HG02763 (cell line): ENCODE data around the gene ENG.
A peak's percentile ranks its signal among the peaks of the same experiment; 100 is the strongest.
"Not testable (repeated sequence)": the region's sequence is repeated elsewhere in the genome, so short reads cannot be mapped to it uniquely, and the experiment has no call there.

Source experiments
- ATAC-seq: cut with Tn5 transposase; IDR thresholded peaks from one replicate; pipeline ENCODE4 v1.9.1; 2021; ENCODE audit warnings: mild to moderate bottlenecking, moderate library complexity; ENCODE audit not compliant: unreplicated experiment

The ENG gene

DNA sequence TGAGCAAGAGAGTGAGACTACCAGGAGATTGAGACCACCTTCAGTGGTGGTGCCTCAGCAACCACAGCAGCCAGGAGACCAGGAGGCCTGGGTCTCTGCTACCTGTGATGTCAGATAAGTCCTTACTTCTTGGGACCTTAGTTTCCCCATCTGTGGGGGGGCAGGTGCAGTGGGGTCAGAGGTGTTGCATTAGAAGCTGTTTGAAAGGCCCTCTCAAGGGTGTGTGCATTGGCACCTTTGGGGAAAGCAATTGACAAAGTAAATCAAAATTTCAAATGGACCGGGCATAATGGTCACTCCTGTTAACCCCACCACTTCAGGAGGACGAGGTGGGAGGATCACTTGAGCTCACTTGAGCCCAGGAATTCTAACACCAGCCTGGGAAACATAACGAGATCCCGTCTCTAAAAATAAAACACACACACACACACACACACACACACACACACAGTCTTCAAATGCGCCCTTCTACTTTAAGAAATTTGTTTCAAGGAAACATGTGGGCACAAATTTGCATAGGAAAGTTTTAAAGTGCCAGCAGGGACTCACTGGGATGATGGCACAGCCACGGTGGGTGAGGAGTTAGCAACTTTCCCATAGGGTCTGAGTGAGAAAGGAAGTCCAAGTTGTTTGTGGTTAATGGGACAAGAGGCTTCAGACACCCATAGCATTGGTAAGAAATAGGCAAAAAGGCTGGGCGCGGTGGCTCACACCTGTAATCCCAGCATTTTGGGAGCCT, 24.4 kb upstream of the ENG start:
- no peak for ATAC-seq

DNA sequence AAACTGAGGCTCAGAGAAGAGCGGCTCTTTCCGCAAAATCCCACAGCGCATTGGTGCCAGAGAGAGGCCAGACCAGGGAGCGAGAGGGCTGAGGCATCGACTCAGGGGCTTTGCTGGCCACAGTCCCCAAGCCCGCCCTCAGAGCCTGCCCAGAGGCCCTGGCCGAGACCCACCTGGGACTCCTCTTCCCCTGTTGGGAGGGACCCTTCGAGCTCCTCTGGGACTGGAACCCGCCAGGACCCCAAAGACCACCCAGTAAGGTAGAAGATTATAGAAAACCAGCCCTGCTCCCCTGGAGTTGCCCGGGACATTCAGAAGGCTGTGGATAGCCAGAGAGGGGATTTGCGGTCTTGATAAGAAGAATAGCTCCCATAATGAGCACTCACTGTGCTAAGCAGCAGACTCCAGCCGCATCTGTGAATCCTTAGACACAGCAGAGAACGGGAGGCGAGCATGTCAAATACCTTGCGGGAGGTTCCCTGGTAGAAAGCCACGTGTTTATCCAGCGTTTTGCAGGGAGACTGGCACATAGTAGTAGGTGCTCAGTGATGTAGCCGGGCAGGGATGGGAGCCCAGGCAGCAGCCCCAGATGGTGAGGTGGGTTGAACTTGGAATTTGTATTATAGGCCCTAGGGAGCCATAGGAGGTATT, 23.7 kb upstream of the ENG start:
- no peak for ATAC-seq

DNA sequence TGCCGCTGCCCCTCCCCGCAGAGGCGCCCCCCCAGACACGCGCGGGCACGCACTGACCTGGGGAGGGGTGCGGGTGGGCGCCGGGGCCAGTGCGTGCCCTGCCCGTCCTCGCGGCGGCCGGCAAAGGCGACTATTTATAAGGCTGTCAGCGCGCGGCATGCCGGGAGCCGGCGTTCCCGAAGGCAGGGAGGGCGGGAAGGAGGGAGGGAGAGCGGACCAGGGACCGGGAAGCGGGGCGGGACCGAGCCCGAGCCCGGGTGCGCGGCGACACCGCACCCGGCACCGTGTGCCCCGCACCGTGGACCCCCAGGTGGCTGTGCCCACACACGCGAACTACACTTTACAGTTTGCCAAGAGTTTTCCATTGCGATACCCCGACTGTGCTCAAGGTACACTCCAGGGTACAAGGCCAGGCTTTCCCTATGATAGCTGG, 23.1 kb upstream of the ENG start, which contains the start of gene AK1:
TSS of gene AK1 (minus strand) at position 110 of the 433 bp plus-strand sequence. CDS start 3,058 bp downstream, outside the sequence.
- no peak for ATAC-seq

DNA sequence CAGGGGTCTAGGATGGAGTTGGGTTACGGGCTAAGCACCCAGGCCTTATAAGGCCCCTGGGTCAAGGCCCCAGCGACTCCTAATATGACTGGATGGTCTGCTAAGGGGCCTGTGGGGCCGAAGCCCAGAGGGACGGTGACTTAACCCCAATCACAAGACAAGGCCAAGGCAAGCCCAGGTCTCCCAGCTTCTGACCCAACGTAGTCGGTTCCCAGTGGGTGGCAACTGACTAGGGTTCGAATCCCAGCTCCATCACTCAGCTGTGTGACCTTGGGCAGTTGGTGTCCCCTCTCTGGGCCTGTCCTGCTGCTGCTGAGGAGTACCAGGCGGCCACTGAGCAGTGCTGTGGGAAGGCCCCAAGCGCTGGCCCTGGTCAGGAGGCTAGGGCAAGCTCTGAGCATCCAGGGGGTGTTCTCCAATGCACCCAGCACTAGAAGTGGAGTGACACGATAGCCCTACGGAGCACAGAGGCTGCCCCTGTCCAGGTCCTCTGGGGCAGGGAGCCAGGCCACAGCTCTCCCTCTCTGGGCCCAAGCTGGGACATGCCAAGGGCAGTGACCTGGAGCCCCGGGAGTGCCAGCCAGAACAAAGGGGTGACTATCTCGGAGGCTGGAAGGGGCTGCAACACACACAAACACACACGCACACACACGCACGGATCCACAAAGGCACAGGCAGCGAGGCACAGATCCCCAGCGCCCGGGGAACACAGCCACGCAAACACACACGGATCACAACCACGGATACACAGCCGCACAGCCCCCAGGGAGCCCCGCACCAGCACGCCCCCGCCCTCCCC, 22.5 kb upstream of the ENG start:
- ATAC-seq: no peak

DNA sequence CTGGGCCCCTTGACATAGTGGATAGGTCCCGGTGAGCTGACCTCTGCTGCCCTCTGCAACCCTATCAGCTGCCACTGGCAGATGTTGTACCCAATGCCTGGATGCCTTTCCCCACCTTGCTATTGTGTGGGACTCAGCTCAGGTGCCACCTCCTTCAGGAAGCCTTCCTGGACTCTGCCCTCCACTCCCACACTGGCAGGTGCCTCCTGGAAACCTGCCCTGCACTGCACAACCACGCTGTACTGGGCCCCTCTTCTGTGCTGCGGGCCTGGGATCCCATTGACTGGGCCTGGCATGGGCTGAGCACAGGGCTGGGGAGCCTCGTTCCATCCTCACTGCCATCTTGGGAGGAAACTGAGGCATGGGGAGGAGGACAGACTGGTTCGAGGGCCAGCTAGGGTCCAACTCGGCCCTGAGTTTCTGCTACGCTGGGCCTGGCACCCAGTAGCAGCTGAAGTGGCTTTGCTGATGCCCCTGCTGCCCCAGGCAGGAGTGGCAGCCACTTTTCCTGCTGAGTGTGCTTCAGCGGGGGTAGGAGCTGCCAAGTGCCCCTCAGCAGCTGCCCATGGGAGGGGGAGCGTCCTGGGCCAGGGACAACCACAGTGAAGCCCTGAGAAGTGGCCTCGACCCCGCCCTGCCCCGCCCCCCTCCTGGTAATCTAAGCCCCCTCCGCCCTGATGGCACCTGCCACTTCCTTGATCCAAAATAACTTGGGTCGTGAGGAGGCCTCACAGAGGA, 21.7 kb upstream of the ENG start:
- ATAC-seq: no peak

DNA sequence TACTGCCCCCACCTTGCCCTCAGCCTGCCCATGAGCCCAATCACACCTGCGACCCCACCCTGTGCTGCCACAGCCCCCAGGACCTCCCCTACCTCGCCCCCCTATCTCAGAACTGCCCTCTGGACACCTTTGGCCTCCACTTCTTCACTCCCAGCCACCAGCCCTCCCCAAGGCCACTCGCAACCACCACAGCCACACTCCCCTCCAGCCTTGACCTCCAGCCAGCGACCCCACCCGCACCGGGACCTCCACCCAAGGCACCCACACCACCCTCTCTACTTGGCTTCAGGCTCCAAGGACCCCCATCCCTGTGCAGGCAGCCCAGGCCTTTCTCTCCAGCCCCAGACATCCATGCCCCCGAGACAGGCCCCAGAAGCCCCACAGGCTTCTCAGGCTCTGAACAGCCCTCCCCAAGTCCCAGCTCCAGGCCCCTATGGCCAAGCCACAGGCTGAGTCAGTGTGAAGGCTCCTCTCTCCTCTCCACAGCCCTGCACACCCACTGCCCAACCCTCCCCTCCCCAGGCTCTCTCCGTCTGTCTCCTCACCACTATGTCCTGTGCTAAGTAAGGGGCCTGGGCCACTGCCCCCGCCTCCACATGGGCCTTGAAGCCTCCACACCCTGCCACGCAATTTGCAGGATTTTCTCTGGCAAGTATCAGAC, 21.0 kb upstream of the ENG start:
- no peak for ATAC-seq

DNA sequence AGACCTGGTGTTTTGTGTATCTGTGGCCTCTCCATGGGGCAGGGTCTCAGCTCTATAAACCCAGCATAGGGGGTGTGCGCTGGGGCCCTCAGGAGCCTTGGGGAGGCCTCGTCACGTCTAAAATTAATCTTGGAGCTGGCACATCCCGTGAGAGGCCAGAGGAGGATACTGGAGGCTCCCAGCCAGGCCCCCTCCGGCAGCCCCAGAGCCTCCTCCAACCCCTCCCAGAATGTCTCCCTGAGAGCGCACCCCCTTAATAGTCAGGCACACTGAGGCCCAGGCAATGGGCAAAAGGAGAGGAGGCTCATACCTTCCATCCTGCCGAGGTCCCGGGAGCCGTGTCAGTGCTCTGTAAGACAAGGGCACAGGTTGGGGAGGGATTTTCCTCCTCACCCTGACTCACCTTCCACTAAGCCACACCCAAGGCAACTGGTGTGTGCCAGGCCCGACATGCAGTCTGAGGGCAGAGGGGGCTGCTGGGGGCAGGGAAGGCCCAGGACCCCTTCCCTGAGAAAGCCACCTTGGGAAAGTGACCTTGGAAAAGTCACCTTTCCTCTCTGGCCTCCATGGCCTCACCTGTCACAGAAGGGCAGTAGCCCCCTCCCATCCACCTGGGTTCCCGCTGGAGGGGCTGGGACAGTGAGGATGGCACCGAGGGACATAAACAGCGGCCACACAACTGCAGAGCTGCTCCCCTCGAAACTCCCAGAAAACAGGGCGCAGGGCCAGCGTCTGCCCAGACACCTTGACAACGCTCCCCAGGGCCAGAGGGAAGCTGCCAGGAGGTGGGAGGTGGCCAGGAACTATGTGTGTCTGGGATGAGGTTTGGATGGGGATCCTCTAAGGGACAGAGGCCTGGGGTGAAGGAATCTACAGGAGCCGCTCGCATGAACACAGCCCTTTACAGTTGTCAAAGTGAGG, 20.1 kb upstream of the ENG start:
- ATAC-seq: no peak

DNA sequence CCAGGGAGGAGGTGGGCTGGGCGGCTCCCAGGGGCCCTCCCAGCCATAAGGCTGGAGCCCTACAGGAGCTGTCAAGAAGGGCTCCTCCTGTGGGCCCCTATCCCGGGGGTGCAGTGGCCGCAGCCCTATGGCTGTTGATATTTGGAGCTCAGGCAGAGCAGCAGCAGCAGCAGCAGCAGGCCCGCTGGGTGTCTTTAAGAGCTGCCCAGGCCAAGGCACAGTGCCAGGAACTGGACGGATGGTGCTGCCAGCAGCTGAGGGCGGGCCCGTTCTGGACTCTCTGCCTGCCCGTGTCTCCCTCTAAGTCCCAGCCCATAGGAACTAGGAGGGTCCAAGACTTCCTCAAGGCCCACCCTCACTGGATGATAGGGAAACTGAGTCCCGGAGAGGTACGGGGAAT, 19.4 kb upstream of the ENG start:
- ATAC-seq: no peak

DNA sequence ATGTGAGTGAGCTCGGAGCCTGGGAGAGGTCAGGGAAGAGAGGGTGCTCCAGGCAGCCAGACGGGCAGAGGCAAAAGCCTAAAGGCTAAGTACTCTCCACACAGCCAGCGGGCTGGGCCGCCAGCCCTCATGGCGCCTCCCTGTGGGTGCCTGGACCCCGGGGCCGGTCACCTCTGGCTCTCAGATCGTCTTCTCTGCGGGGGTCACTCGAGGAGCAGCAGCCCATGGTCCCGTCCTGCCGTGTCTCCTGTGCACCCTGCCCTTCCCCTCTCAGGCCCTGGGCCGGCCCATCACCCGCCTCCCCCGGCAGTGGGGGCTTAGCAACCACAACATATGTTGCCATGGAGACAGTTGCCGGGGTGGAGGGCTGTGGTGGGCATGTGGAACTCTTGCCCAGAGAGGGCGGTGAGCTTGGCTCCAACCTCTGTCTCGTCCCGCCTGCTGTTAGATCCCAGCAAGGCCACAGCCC, 18.8 kb upstream of the ENG start:
- no peak for ATAC-seq

DNA sequence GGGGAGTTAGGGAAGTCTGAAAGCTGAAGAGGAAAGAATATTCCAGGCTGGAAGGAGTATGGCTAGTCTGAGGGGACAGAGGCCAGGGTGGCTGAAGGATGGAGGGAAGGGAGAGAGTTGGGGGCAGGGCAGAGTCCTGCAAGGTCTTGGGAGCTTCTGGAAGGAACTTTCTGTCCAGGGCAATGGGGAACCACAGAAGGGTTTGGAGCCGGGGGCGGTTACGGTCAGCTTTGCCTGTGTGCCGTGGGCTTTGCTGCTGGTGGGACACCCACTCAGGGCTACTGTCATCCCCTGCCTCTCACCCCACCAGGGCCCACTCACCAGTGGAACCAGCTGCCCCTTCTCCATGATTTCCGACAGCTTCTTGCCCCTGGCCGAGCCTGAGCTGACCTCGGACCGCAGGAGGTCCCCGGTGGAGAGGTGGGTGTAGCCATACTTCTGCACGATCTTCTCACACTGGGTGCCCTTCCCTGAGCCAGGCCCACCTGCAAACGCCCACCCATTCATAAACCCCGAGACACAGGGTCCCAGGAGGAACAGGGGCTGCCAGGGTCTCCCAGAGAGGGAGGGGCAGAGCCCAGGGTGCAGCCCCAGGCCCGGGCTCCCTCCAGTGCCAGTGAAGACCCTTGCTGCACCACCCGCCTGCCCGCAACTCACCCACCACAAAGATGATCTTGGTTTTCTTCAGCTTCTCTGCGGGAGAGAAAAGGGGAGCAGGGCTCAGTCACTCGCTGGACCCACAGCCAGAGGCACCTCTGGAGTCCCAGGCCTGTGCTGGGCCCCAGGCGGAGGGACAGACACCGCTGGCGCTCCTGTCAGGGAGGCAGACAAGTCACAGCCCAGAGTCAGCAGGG, 18.1 kb upstream of the ENG start:
- no peak for ATAC-seq

DNA sequence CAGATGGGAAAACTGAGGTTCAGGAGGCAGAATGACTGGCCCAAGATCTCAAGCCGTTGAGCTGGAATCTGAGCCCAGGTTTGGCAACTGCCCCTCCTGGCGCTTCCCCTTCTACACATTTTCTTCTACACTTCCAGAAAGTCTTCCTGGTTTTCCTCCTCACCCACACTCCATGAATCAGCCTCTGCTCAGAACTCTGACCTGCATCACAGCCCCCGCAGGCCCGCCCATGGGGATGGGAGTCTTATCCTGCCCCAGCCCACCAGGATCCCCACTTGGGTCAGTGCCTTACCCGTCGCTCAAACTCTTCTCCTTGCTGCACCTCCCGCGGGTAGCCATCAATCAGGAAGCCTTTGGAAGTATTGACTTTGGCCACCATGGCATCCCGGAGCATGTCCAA, 17.1 kb upstream of the ENG start:
- ATAC-seq: no peak

DNA sequence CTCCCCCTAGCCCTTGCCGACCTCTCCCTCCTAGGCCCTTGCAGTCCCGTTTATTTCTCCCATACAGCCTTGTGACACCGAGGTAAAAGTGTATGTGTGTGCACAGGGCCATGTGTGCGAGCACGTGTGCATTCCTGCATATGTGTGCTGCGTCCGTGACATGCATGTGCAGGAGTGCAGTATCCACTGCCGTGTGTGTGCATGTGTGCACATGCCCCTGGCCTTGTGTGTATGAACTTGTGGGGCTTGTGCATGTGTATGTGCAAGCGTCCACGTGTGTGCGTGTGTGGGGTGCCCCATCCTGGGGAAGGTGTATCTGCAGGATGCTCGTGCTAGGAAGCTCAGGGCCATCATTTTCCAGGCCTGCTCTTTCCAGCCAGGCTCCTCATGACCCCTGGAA, 16.4 kb upstream of the ENG start:
- no peak for ATAC-seq

DNA sequence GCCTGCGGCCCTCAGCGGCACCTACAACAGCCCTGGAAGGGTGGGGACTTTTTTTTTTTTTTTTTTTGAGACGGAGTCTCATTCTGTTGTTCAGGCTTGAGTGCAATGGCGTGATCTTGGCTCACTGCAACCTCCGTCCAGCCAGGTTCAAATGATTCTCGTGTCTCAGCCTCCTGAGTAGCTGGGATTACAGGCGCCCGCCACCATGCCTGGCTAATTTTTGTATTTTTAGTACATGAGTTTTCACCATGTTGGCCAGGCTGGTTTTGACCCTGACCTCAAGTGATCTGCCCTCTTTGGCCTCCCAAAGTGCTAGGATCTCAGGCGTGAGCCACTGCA, 15.7 kb upstream of the ENG start:
- not testable (repeated sequence) for ATAC-seq

DNA sequence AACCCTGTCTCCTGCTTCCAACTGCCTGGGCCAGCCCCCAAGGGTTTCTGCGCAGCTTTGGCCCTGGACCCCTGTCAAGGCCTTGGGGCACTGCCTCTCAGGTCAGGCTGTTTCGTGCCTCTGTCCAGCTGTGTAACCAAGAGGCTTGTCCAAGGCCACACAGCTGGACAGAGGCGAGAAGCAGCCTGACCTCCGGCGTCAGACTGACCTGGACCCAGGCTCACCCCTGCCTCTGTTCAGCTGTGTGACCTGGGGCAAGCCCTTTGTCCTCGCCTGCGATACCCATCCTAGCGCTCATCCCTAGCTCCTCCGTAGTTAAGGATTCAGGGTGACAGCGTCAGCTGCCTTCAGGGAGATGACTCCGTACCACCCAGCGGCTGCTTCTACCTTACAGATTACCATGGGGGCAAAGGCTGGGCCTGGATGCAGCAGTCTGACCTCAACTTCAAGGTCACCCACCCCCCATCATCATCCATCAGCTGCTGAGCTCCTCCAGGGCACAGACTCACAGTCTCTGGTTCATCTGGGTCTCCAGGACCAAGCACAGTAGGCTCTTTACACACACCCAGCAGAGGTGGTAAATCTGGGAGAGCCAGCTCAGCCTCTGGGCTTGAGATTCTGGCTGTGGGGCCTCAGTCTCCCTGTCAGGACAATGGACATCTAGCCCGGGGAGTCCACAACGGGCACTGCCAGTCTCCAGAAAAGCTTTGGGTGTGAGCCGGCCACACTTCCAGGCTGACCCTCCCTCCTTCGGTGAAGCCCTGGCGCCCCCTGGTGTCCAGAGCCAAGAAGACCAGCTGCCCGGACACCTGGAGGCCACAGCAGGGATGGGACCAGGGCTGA, 15.1 kb upstream of the ENG start:
- peak; percentile 44 for ATAC-seq

DNA sequence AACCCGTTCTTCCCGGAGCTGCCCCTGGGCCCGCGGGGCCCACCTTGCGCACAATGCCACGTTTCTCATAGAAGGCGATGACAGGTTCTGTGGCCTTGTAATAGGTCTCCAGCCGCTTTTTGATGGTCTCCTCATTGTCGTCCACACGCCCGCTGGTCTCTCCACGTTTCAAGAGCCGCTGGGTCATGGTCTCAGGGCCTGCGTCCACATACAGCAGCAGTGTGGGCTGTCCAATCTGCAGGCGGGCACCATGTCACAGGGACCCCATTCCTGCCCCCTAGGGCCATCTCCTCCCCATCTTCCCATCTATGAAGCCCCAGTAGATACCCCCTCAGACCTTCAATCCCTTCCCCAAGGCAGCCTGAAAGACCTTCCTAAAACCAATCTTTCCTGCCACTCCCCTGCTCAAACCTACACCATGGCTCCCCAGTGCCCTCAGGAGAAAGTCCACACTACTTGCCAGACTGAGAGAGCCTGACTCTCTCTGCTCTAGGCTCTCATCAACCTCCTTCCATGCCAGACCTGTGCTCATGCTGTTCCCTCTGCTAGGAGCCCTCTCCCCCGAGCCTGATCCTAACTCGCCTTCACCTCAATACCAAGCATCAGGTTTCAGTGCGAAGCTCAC, 13.9 kb upstream of the ENG start:
- ATAC-seq: no peak

DNA sequence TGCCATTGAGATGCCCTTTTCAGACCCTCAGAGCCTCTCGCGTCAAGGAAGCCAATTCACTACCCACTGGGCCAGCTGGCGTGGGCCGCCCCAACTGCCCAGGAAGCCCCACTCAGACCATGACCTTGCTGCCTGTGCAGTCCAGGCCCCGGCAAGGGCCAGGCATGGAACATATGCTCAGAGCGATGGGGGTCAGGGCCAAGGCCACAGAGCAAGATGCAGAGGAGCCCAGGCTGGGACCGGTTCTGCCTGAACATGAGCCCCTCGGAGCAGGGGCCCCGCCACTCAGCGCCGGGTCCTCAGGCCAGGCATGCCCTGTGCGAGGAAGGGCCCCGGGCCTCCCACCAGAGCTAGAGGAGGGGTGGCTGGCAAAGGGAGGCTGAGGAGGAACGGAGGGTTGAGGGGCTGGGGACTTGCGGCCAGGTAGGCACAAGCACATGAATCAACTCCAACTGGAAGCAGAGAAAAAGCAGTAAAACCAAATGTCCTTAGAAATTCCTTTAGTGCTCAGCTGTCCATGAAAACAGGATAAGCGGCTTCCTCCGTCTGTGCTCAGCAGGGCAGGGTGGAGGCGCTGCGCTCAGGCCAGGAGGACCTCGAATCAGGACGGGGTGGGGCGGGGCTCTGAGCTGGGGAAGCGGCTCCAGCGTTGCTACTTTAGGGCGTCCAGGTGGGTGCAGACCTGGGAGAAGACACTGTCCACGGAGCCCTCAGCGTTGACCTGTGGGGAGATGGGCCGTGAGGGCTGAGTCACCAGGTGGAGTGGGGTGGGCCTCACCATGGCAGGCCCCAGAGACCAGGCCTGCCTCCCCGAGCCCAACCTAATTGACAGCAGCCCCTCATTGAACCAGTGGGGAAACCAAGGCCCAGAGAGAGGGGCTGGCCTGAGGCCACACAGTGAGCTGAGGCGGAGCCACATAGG, 13.2 kb upstream of the ENG start:
- ATAC-seq: no peak
